Lower leg skin (tissue), 4 donors: ENCODE data around the gene CCDC149. TPM values are rescaled to one million over a fixed set of nuclear protein-coding genes. Genes with fewer than 3 reads are reported as not detected.

Experiments used
- DNase-seq, 2 donors: peaks; one replicate each; pipeline ENCODE4 v3.0.0-alpha.2; 2019; ENCODE audit warnings: low spot score in 2 of 2
- H3K4me3 ChIP-seq: fragments of 200-600 bp; sonication (generic); 2 replicates; pipeline ENCODE4 v1.5.1; 2017; ENCODE audit warnings: mild to moderate bottlenecking, low read depth; ENCODE audit not compliant: poor library complexity, severe bottlenecking
- CTCF ChIP-seq, 3 donors: fragments of 450-650 bp; IDR thresholded peaks; one replicate each; pipeline ENCODE4 v1.5.1; 2016; ENCODE audit warnings: antibody characterized with exemption in 3 of 3, mild to moderate bottlenecking in 3 of 3, moderate library complexity in 2 of 3
- POLR2A ChIP-seq, 2 donors: fragments of 450-650 bp; IDR thresholded peaks; one replicate each; pipeline ENCODE4 v1.6.1; 2016 to 2017; ENCODE audit warnings: antibody characterized with exemption in 2 of 2, mild to moderate bottlenecking in 1 of 2, moderate library complexity in 1 of 2
- WGBS, 2 donors: methylation state at CpG; one replicate each; pipeline ENCODE4 v1.1.5; 2018; 5-methylcytosine and 5-hydroxymethylcytosine counted together
- intact Hi-C: fragments of 100-400 bp; cut with DNase I; formaldehyde crosslinking; loops from one replicate; pipeline ENCODE4 v1.15.0; 2023; ENCODE audit warnings: low total_unique reads
- total RNA-seq, 4 donors: library from RNA; depleted of rRNA; stranded (reverse); fragments of >200 nt; gene quantifications; one replicate each; pipeline ENCODE4 v1.1.0, GENCODE V29; 2016

CCDC149 gene
- total RNA-seq, 4 donors from 2014 or later, result 6.2 to 12.5 (median 11.2) TPM

- no peak for DNase-seq
- 71 to 90% methylated on average over 5 of the region's 5 CpGs for WGBS, 2 donors
These were observed 72.5 kb downstream of the CCDC149 start for GRCh38 chr4:24840362-24840761.

GRCh38 chr4:24837781-24838180 lies 75.1 kb downstream of the CCDC149 start:
- intact Hi-C loops, result no loop called here
- TF ChIP-seq CTCF (IDR thresholded peaks at IDR 0.05) (no peak), POLR2A (IDR thresholded peaks at IDR 0.05) (no peak)
- no peak overlapping the region for H3K4me3 ChIP-seq
- 67 to 77% methylated on average over 5 of the region's 5 CpGs for WGBS, 2 donors
- DNase-seq, result no peak

More at GRCh38 chr4:24840362-24840761, 72.5 kb downstream of the CCDC149 start:
- H3K4me3 ChIP-seq, result no peak overlapping the region
- TF ChIP-seq CTCF (IDR thresholded peaks at IDR 0.05), result no peak
- TF ChIP-seq POLR2A (IDR thresholded peaks at IDR 0.05), result no peak
- intact Hi-C loops, result no loop called here

- WGBS, 2 donors, result 84 to 87% methylated on average over 7 of the region's 7 CpGs
- no peak for TF ChIP-seq CTCF (IDR thresholded peaks at IDR 0.05)
- no peak for TF ChIP-seq POLR2A (IDR thresholded peaks at IDR 0.05)
- no peak for DNase-seq
These were observed 75.5 kb downstream of the CCDC149 start for GRCh38 chr4:24837336-24837735.

GRCh38 chr4:24836661-24837242 lies 76.1 kb downstream of the CCDC149 start:
- intact Hi-C loops, result no loop called here
- DNase-seq, result no peak
- no peak for TF ChIP-seq CTCF (IDR thresholded peaks at IDR 0.05)
- no peak for TF ChIP-seq POLR2A (IDR thresholded peaks at IDR 0.05)
- WGBS, 2 donors, result 76% methylated on average over 6 of the region's 6 CpGs
- no peak overlapping the region for H3K4me3 ChIP-seq

More at GRCh38 chr4:24837336-24837735, 75.5 kb downstream of the CCDC149 start:
- no peak overlapping the region for H3K4me3 ChIP-seq
- intact Hi-C loops, result no loop called here

- TF ChIP-seq POLR2A (IDR thresholded peaks at IDR 0.05), result no peak
- no peak for TF ChIP-seq CTCF (IDR thresholded peaks at IDR 0.05)
- 91% methylated on average over 4 of the region's 4 CpGs for WGBS, 2 donors
These were observed 77.1 kb downstream of the CCDC149 start for GRCh38 chr4:24835696-24836095.

GRCh38 chr4:24831637-24832036 lies 81.2 kb downstream of the CCDC149 start:
- WGBS, 2 donors, result 91 to 94% methylated on average over 3 of the region's 3 CpGs
- H3K4me3 ChIP-seq, result no peak overlapping the region
- TF ChIP-seq POLR2A (IDR thresholded peaks at IDR 0.05) (no peak), CTCF (IDR thresholded peaks at IDR 0.05) (no peak)
- no peak for DNase-seq
- intact Hi-C loops, result no loop called here

More at GRCh38 chr4:24835696-24836095, 77.1 kb downstream of the CCDC149 start:
- no peak overlapping the region for H3K4me3 ChIP-seq
- intact Hi-C loops, result no loop called here
- no peak for DNase-seq
